Stimulated activated effector memory CD8-positive, alpha-beta T cell treated with anti-CD3 and anti-CD28 coated beads, Interleukin-12 subunit alpha, Interleukin-12 subunit beta, amount 100 ng/mL, for 72 hours (primary cell): Measurements from ENCODE around the gene COL12A1.

Source experiments
- ATAC-seq: fragments of 150-1000 bp; cut with Tn5 transposase; 2 replicates; pipeline ENCODE4 v1.10.0; 2021
- DNase-seq, 2 donors: peaks; one replicate each; pipeline ENCODE4 v3.0.0; 2021 to 2022; ENCODE audit warnings: low spot score in 2 of 2
- H3K27ac Mint-ChIP-seq: one replicate; pipeline ENCODE4 v1.8.0; 2022; ENCODE audit warnings: mild to moderate bottlenecking, mixed read lengths
- H3K36me3 Mint-ChIP-seq: one replicate; pipeline ENCODE4 v1.8.0; 2022; ENCODE audit warnings: mild to moderate bottlenecking, mixed read lengths
- H3K4me1 Mint-ChIP-seq: one replicate; pipeline ENCODE4 v1.8.0; 2022; ENCODE audit warnings: mixed read lengths
- H3K4me3 Mint-ChIP-seq: one replicate; pipeline ENCODE4 v1.8.0; 2022; ENCODE audit warnings: mild to moderate bottlenecking, mixed read lengths
- H3K9me3 Mint-ChIP-seq: one replicate; pipeline ENCODE4 v1.8.0; 2022; ENCODE audit warnings: mixed read lengths

COL12A1 gene

DNA sequence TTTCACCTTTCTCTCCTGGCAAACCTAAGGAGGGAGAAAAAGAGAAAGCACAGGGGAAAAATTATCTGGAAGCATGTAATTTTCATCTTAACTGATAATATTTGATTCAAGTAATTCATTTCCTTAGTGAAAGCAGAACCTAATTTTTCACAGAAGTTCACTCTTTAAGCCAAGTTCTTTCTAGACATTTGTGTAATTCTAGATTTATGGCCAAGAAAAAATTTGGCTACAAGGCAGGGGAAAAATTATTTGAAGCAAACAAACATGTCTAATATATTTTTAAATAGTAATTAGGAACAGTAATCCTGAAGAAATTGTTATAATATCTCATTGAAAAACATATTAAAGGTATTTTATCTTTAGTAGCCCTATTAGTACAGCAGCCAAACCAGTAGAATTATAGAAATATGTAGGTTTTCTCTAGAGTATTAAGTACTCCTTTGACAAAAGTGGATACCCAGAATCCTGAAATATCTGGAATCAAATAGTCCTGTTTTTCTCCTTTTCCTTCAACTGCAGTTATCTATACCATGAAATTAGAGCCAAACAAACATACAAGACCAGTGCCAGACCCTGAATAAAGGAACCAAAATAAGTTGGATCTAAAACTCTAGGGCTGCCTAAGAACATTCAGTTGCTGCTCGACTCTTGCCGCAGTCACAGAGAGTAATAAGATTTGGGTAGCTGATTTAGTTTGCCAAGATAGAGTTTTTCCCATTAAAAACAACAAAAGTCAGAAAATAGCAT, 116.5 kb downstream of the COL12A1 start:
- DNase-seq, result no peak
- Mint-ChIP-seq H3K4me3 (no peak overlapping the region), H3K9me3 (peaks cover 2% of the 10 kb centered on the region), H3K27ac (no peak overlapping the region), H3K4me1 (no peaks in the 10 kb centered on the region), H3K36me3 (no peaks in the 10 kb centered on the region)
- no peak for ATAC-seq

DNA sequence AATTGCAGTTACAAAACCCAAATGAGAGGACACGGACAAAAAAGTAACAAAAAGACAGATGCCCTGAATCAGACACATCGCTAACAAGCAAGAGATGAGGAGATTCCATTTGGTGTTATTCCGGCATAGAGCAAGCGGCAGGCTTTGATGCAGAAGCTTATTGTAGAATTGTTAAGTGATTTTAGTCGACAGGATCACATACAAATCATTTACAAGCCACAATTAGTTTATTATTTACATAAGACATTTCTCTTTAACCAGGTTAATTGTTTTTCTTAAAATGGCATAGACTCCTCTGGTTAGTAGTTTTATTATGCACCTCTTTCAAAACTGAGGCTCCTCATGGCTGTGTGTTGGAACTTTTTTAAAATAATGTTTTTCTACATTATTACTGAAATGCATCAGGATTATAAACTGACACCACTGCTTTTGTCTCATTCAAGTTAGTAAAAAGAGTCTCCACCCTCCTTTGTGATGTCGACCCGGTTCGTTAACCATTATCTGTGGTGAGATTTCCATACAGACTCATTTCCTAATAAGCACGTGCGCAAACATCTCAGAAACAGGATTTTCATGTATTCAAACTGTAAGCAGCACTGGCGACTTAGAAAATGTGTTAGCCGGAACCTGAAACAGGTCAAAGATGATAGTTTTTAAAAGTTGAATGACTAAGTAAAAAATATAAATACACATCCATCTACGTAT, 119.8 kb downstream of the COL12A1 start:
- no peak for DNase-seq
- H3K36me3 Mint-ChIP-seq, result no peaks in the 10 kb centered on the region
- H3K27ac Mint-ChIP-seq, result no peak overlapping the region
- H3K4me3 Mint-ChIP-seq, result no peak overlapping the region
- H3K4me1 Mint-ChIP-seq, result no peaks in the 10 kb centered on the region
- H3K9me3 Mint-ChIP-seq, result peaks cover 2% of the 10 kb centered on the region
- no peak for ATAC-seq

GRCh38 chr6:75084872-75085381, 120.9 kb downstream of the COL12A1 start:
- H3K4me1 Mint-ChIP-seq, result no peaks in the 10 kb centered on the region
- ATAC-seq (no peak), DNase-seq (no peak)
- H3K27ac Mint-ChIP-seq, result no peak overlapping the region
- H3K4me3 Mint-ChIP-seq, result no peak overlapping the region
- H3K36me3 Mint-ChIP-seq, result no peaks in the 10 kb centered on the region
- H3K9me3 Mint-ChIP-seq, result peaks cover 2% of the 10 kb centered on the region

GRCh38 chr6:75084018-75084417, 121.8 kb downstream of the COL12A1 start:
- Mint-ChIP-seq H3K9me3 (peaks cover 2% of the 10 kb centered on the region), H3K4me3 (no peak overlapping the region), H3K4me1 (no peaks in the 10 kb centered on the region), H3K36me3 (no peaks in the 10 kb centered on the region), H3K27ac (no peak overlapping the region)
- DNase-seq (no peak), ATAC-seq (no peak)

GRCh38 chr6:75081921-75082320, 123.9 kb downstream of the COL12A1 start:
- H3K4me1 Mint-ChIP-seq, result no peaks in the 10 kb centered on the region
- peaks cover 2% of the 10 kb centered on the region for H3K9me3 Mint-ChIP-seq
- ATAC-seq (no peak), DNase-seq (no peak)
- H3K36me3 Mint-ChIP-seq, result no peaks in the 10 kb centered on the region
- no peak overlapping the region for H3K27ac Mint-ChIP-seq
- no peak overlapping the region for H3K4me3 Mint-ChIP-seq

DNA sequence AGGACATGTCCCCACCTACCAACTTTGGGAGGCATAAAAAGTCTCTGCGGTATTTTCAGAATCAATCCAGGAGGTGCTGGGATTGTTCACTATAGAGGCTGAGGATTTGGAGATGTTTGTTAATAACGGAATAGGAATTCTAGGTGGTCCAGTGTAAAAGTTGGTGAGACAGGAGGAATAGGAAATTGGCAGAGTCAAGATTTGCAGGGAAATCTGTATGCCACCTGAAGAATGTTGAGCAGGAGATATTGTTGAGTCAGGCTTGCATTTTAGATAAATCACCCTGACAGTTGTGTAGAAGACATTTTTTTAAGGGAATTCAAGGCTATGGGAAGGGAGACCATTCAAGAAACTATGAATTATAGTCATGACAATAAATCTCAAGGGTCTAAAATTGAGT, 124.8 kb downstream of the COL12A1 start:
- peaks cover 2% of the 10 kb centered on the region for H3K9me3 Mint-ChIP-seq
- no peak overlapping the region for H3K27ac Mint-ChIP-seq
- no peak overlapping the region for H3K4me3 Mint-ChIP-seq
- DNase-seq, result no peak
- no peaks in the 10 kb centered on the region for H3K4me1 Mint-ChIP-seq
- no peaks in the 10 kb centered on the region for H3K36me3 Mint-ChIP-seq
- no peak for ATAC-seq

DNA sequence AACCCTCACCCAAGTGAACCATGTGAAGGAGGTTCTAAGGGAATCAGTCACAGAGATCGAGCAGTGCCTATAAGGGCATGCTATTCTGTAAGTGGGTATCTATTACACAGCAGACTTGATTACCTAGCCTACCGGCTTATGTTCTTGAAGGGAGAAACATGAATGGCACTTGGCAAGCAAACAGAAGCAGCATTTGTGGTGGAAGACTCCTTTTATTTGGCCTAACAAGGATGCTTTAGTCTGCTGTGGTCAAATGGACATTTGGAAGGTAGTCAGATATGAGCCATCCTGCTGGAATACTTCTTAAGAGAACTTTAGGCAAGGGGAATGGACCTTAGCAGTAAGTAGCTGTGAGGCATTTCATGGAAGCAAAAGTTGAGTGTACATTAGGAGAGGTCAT, 126.3 kb downstream of the COL12A1 start:
- Mint-ChIP-seq H3K4me3 (no peak overlapping the region), H3K4me1 (no peaks in the 10 kb centered on the region), H3K36me3 (no peaks in the 10 kb centered on the region), H3K27ac (no peak overlapping the region), H3K9me3 (peaks cover 2% of the 10 kb centered on the region)
- no peak for DNase-seq
- ATAC-seq, result no peak

GRCh38 chr6:75077701-75078100, 128.2 kb downstream of the COL12A1 start:
- H3K9me3 Mint-ChIP-seq, result no peaks in the 10 kb centered on the region
- no peaks in the 10 kb centered on the region for H3K36me3 Mint-ChIP-seq
- no peak for DNase-seq
- H3K4me3 Mint-ChIP-seq, result no peak overlapping the region
- ATAC-seq, result no peak
- H3K27ac Mint-ChIP-seq, result no peak overlapping the region
- H3K4me1 Mint-ChIP-seq, result no peaks in the 10 kb centered on the region

GRCh38 chr6:75076009-75076408, 129.8 kb downstream of the COL12A1 start:
- no peaks in the 10 kb centered on the region for H3K36me3 Mint-ChIP-seq
- H3K4me3 Mint-ChIP-seq, result no peak overlapping the region
- ATAC-seq, result no peak
- no peaks in the 10 kb centered on the region for H3K9me3 Mint-ChIP-seq
- no peak for DNase-seq
- no peaks in the 10 kb centered on the region for H3K4me1 Mint-ChIP-seq
- H3K27ac Mint-ChIP-seq, result no peak overlapping the region

GRCh38 chr6:75070244-75070643, 135.6 kb downstream of the COL12A1 start:
- H3K27ac Mint-ChIP-seq, result no peak overlapping the region

GRCh38 chr6:75065523-75065922, 140.3 kb downstream of the COL12A1 start:
- H3K9me3 Mint-ChIP-seq, result peaks cover 3% of the 10 kb centered on the region
- ATAC-seq (no peak), DNase-seq (no peak)
- H3K36me3 Mint-ChIP-seq, result no peaks in the 10 kb centered on the region
- H3K4me1 Mint-ChIP-seq, result no peaks in the 10 kb centered on the region
- H3K4me3 Mint-ChIP-seq, result no peak overlapping the region
- no peak overlapping the region for H3K27ac Mint-ChIP-seq

More at GRCh38 chr6:75070244-75070643, 135.6 kb downstream of the COL12A1 start:
- H3K36me3 Mint-ChIP-seq, result no peaks in the 10 kb centered on the region
- H3K4me3 Mint-ChIP-seq, result no peak overlapping the region
- H3K9me3 Mint-ChIP-seq, result peaks cover 3% of the 10 kb centered on the region
- H3K4me1 Mint-ChIP-seq, result no peaks in the 10 kb centered on the region
- ATAC-seq (no peak), DNase-seq (no peak)

- ATAC-seq (no peak), DNase-seq (no peak)
- Mint-ChIP-seq H3K36me3 (no peaks in the 10 kb centered on the region), H3K4me1 (no peaks in the 10 kb centered on the region), H3K4me3 (no peak overlapping the region), H3K9me3 (peaks cover 8% of the 10 kb centered on the region), H3K27ac (no peak overlapping the region)
These were observed 153.4 kb downstream of the COL12A1 start for GRCh38 chr6:75052491-75052890.

GRCh38 chr6:75049308-75049707, 156.5 kb downstream of the COL12A1 start:
- H3K36me3 Mint-ChIP-seq, result no peaks in the 10 kb centered on the region
- no peak overlapping the region for H3K27ac Mint-ChIP-seq
- H3K4me1 Mint-ChIP-seq, result no peaks in the 10 kb centered on the region
- DNase-seq, result no peak
- H3K4me3 Mint-ChIP-seq, result no peak overlapping the region
- peaks cover 8% of the 10 kb centered on the region for H3K9me3 Mint-ChIP-seq
- no peak for ATAC-seq

DNA sequence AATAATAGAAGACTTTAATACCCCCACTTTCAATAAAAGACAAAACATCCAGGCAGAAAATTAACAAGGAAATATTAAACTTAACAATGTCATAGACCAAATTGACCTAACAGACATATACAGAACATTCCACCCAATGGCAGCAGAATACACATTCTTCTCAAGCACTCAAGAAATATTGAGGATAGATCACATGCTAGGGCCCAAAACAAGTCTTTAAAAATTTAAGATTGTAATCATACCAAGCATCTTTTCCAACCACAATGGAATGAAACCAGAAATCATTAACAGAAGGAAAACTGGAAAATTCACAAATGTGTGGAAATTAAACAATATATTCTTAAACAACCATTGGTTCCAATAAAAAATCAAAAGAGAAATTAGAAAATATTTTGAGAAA, 161.0 kb downstream of the COL12A1 start:
- Mint-ChIP-seq H3K4me3 (no peak overlapping the region), H3K9me3 (peaks cover 10% of the 10 kb centered on the region), H3K36me3 (no peaks in the 10 kb centered on the region), H3K4me1 (no peaks in the 10 kb centered on the region), H3K27ac (no peak overlapping the region)
- DNase-seq (no peak), ATAC-seq (no peak)

- no peak for ATAC-seq
- Mint-ChIP-seq H3K36me3 (no peaks in the 10 kb centered on the region), H3K4me1 (no peaks in the 10 kb centered on the region), H3K9me3 (peaks cover 6% of the 10 kb centered on the region), H3K4me3 (no peak overlapping the region), H3K27ac (no peak overlapping the region)
- DNase-seq, result no peak
These were observed 164.5 kb downstream of the COL12A1 start for GRCh38 chr6:75041381-75041780.
